HepG2 (cell line): Measurements from ENCODE around the gene DUS2. TPM values are rescaled to one million over a fixed set of nuclear protein-coding genes. Genes with fewer than 3 reads are reported as not detected.

Experiments
- BORCS8-MEF2B ChIP-seq: sonication (generic); formaldehyde crosslinking; IDR thresholded peaks from 2 replicates; pipeline ENCODE4 v1.8.0; 2022; ENCODE audit warnings: mild to moderate bottlenecking, missing genetic modification reagents
- ETV5 ChIP-seq: IDR thresholded peaks from 2 replicates; pipeline ENCODE4 v1.6.1; 2018; ENCODE audit warnings: missing biosample characterization, missing genetic modification reagents, inconsistent platforms, borderline replicate concordance
- HOXD1 ChIP-seq: sonication (generic); formaldehyde crosslinking; IDR thresholded peaks from 2 replicates; pipeline ENCODE4 v1.5.0; 2020; ENCODE audit warnings: missing genetic modification reagents
- MATR3 ChIP-seq: sonication (generic); formaldehyde crosslinking; IDR thresholded peaks from 2 replicates; pipeline ENCODE4 v1.4.0; 2020; ENCODE audit warnings: missing genetic modification reagents
- MYPOP ChIP-seq: sonication (generic); formaldehyde crosslinking; IDR thresholded peaks from 2 replicates; pipeline ENCODE4 v1.8.1; 2023; ENCODE audit warnings: mild to moderate bottlenecking, moderate library complexity, missing genetic modification reagents
- PHF21A ChIP-seq: sonication (generic); formaldehyde crosslinking; IDR thresholded peaks from 2 replicates; pipeline ENCODE4 v1.5.0; 2020; ENCODE audit warnings: mild to moderate bottlenecking, missing genetic modification reagents
- PITX1 ChIP-seq: sonication (generic); formaldehyde crosslinking; IDR thresholded peaks from 2 replicates; pipeline ENCODE4 v1.5.1; 2020; ENCODE audit warnings: mild to moderate bottlenecking, missing genetic modification reagents
- SNAPC4 ChIP-seq: sonication (generic); formaldehyde crosslinking; IDR thresholded peaks from 2 replicates; pipeline ENCODE4 v1.4.0; 2020; ENCODE audit warnings: mild to moderate bottlenecking, missing genetic modification reagents
- STAT6 ChIP-seq: sonication (generic); formaldehyde crosslinking; IDR thresholded peaks from 2 replicates; pipeline ENCODE4 v1.4.0; 2020; ENCODE audit warnings: missing genetic modification reagents, mild to moderate bottlenecking, borderline replicate concordance
- ZBTB43 ChIP-seq: sonication (generic); formaldehyde crosslinking; conservative IDR thresholded peaks from 2 replicates; pipeline ENCODE4 v1.4.0; 2020; ENCODE audit warnings: missing genetic modification reagents
- ZFP36L2 ChIP-seq: sonication (generic); formaldehyde crosslinking; IDR thresholded peaks from 2 replicates; pipeline ENCODE4 v1.4.0; 2020; ENCODE audit warnings: missing genetic modification reagents
- ZFP82 ChIP-seq: sonication (generic); formaldehyde crosslinking; IDR thresholded peaks from 2 replicates; pipeline ENCODE4 v1.5.1; 2020; ENCODE audit warnings: mild to moderate bottlenecking, missing genetic modification reagents, borderline replicate concordance
- ZNF274 ChIP-seq: sonication (generic); formaldehyde crosslinking; IDR thresholded peaks from 2 replicates; pipeline ENCODE4 v1.5.1; 2020; ENCODE audit warnings: mild to moderate bottlenecking, missing genetic modification reagents
- ZNF414 ChIP-seq: sonication (generic); formaldehyde crosslinking; IDR thresholded peaks from 2 replicates; pipeline ENCODE4 v1.5.0; 2020; ENCODE audit warnings: missing genetic modification reagents
- ZNF501 ChIP-seq: sonication (generic); formaldehyde crosslinking; IDR thresholded peaks from 2 replicates; pipeline ENCODE4 v1.5.1; 2020; ENCODE audit warnings: mild to moderate bottlenecking, moderate library complexity, missing genetic modification reagents
- ZNF703 ChIP-seq: sonication (generic); formaldehyde crosslinking; IDR thresholded peaks from 2 replicates; pipeline ENCODE4 v1.5.1; 2020; ENCODE audit warnings: missing genetic modification reagents, mild to moderate bottlenecking, moderate library complexity, borderline replicate concordance
- ZNF709 ChIP-seq: sonication (generic); formaldehyde crosslinking; IDR thresholded peaks from 2 replicates; pipeline ENCODE4 v1.5.0; 2020; ENCODE audit warnings: mild to moderate bottlenecking, missing genetic modification reagents
- polyA plus RNA-seq, 8 experiments: library from polyadenylated mRNA; depleted of rRNA in 3 of 8; stranded (reverse) in 7 of 8; unstranded in 1 of 8; fragments of >200 nt; fragmentation: Illumina TruSeq in 4 of 8; extraction: Trizol in 4 of 8; gene quantifications; 2 replicates each; pipeline versions ENCODE4 v1.2.1 to v1.2.3, GENCODE V29; 2011 to 2016; ENCODE audit warnings: low read depth in 4 of 8, missing spikeins in 1 of 8, mixed read lengths in 1 of 8; ENCODE audit not compliant: insufficient read depth in 1 of 8
- total RNA-seq, 5 experiments: library from RNA; depleted of rRNA; stranded (reverse); fragments of >200 nt; fragmentation: Illumina TruSeq; extraction: Trizol; gene quantifications; 2 replicates each; pipeline ENCODE4 v1.2.3, GENCODE V29; 2016; ENCODE audit warnings: low read depth in 1 of 5

The DUS2 gene
- total and polyA plus RNA-seq, 2 of the 13 experiments (the other 11 are each of a cell fraction or from before 2014, with no cell fraction given): 17.8 to 25.1 TPM

GRCh38 chr16:68079626-68080344 is 56.7 kb downstream of the DUS2 start (continued):
- no peak for TF ChIP-seq ZFP36L2 (CRISPR knock-in tag)
- peak; percentile 83 for TF ChIP-seq SNAPC4 (CRISPR knock-in tag)
- peak; percentile 99 for TF ChIP-seq ETV5 (CRISPR knock-in tag)
- TF ChIP-seq MATR3: no peak
- TF ChIP-seq ZNF703 (CRISPR knock-in tag): peak; percentile 83; the same call in 1 of the 2 replicates
- TF ChIP-seq ZNF709 (CRISPR knock-in tag): no peak; the same call in 1 of the 2 replicates
- TF ChIP-seq BORCS8-MEF2B (CRISPR knock-in tag): peak; percentile 84
- TF ChIP-seq ZNF501 (CRISPR knock-in tag): peak; percentile 93
- peak; percentile 100 for TF ChIP-seq PHF21A (CRISPR knock-in tag)
- TF ChIP-seq ZNF274 (CRISPR knock-in tag): peak; percentile 70; the same call in 1 of the 2 replicates
- peak; percentile 80; the same call in 1 of the 2 replicates for TF ChIP-seq HOXD1
- peak; percentile 83 for TF ChIP-seq ZBTB43 (CRISPR knock-in tag)
- TF ChIP-seq ZFP82 (CRISPR knock-in tag): peak; percentile 72; the same call in 1 of the 2 replicates
- peak; percentile 83 for TF ChIP-seq MYPOP
- TF ChIP-seq PITX1 (CRISPR knock-in tag): peak; percentile 97
- peak; percentile 25 for TF ChIP-seq ZNF414
- TF ChIP-seq STAT6: peak; percentile 81; the same call in 1 of the 2 replicates
